Measurements from ENCODE around the gene PRSS27.

Gene PRSS27

GRCh38 chr16:2708955-2709587 is 11.0 kb downstream of the PRSS27 start:
- no peak for DNase-seq (ENCODE audit: low read depth)

- no peak for DNase-seq (ENCODE audit: low read depth)
These were observed 11.8 kb downstream of the PRSS27 start for GRCh38 chr16:2708290-2708639.

GRCh38 chr16:2707368-2708289 is 12.4 kb downstream of the PRSS27 start:
- no peak for DNase-seq (ENCODE audit: low read depth)

GRCh38 chr16:2706611-2707311 is 13.3 kb downstream of the PRSS27 start:
- DNase-seq (ENCODE audit: low read depth), result no peak

- no peak for DNase-seq (ENCODE audit: low read depth)
These were observed 13.9 kb downstream of the PRSS27 start for GRCh38 chr16:2706085-2706484.

GRCh38 chr16:2705351-2705750 is 14.7 kb downstream of the PRSS27 start:
- DNase-seq (ENCODE audit: low read depth), result no peak

GRCh38 chr16:2704983-2705275 is 15.1 kb downstream of the PRSS27 start:
- no peak for DNase-seq (ENCODE audit: low read depth)

GRCh38 chr16:2704166-2704982 is 15.7 kb downstream of the PRSS27 start:
- no peak for DNase-seq (ENCODE audit: low read depth)

GRCh38 chr16:2702871-2703745 is 16.9 kb downstream of the PRSS27 start:
- DNase-seq (ENCODE audit: low read depth), result no peak

- no peak for DNase-seq (ENCODE audit: low read depth)
These were observed 17.6 kb downstream of the PRSS27 start for GRCh38 chr16:2702438-2702825.

GRCh38 chr16:2701713-2702437 is 18.1 kb downstream of the PRSS27 start:
- DNase-seq (ENCODE audit: low read depth), result no peak

GRCh38 chr16:2701272-2701671 is 18.8 kb downstream of the PRSS27 start:
- DNase-seq (ENCODE audit: low read depth), result no peak

- DNase-seq (ENCODE audit: low read depth), result no peak
These were observed 19.2 kb downstream of the PRSS27 start for GRCh38 chr16:2700786-2701185.

GRCh38 chr16:2699791-2700600 is 20.0 kb downstream of the PRSS27 start:
- DNase-seq (ENCODE audit: low read depth), result no peak

- no peak for DNase-seq (ENCODE audit: low read depth)
These were observed 20.9 kb downstream of the PRSS27 start for GRCh38 chr16:2698965-2699750.

GRCh38 chr16:2698103-2698870 is 21.7 kb downstream of the PRSS27 start:
- DNase-seq (ENCODE audit: low read depth), result no peak

- no peak for DNase-seq (ENCODE audit: low read depth)
These were observed 22.5 kb downstream of the PRSS27 start for GRCh38 chr16:2697401-2697948.

All from activated T-helper 9 cell treated with anti-CD3 and anti-CD28 coated beads, Interleukin-2, amount 50 U/mL, for 16 hours (primary cell).